Activated B cell treated with CpG ODN at 0.5 μM for 24 hours (primary cell): ENCODE results near the gene LENG9. TPM values are rescaled to one million over a fixed set of nuclear protein-coding genes. Genes with fewer than 3 reads are reported as not detected.
"Not testable (repeated sequence)": the region's sequence is repeated elsewhere in the genome, so short reads cannot be mapped to it uniquely, and the experiment has no call there.

Source experiments
- ATAC-seq: fragments of 200-7000 bp; cut with Tn5 transposase; one replicate; pipeline ENCODE4 v1.10.0; 2021; ENCODE audit warnings: low read depth, mild to moderate bottlenecking, moderate library complexity
- CTCF ChIA-PET: fragments of 350-600 bp; sonication (Branson Sonifier 250); formaldehyde crosslinking; loops from one replicate; lab custom pipeline; 2021; ENCODE audit warnings: antibody characterized with exemption; lab: Charles Lee
- POLR2A ChIA-PET: fragments of 350-600 bp; sonication (Branson Sonifier 250); formaldehyde crosslinking; loops from one replicate; lab custom pipeline; 2021; ENCODE audit warnings: antibody characterized with exemption; lab: Charles Lee
- DNase-seq: peaks from one replicate; pipeline ENCODE4 v3.0.0; 2022
- H3K27ac Mint-ChIP-seq: one replicate; pipeline ENCODE4 v1.8.0; 2020; ENCODE audit warnings: mixed read lengths
- H3K27me3 Mint-ChIP-seq: one replicate; pipeline ENCODE4 v1.8.0; 2021; ENCODE audit warnings: mixed read lengths
- H3K36me3 Mint-ChIP-seq: one replicate; pipeline ENCODE4 v1.8.0; 2021; ENCODE audit warnings: low read depth, mixed read lengths
- H3K4me1 Mint-ChIP-seq: one replicate; pipeline ENCODE4 v1.8.0; 2021; ENCODE audit warnings: mixed read lengths
- H3K4me3 Mint-ChIP-seq: one replicate; pipeline ENCODE4 v1.8.0; 2020; ENCODE audit warnings: mild to moderate bottlenecking, mixed read lengths
- H3K9me3 Mint-ChIP-seq: one replicate; pipeline ENCODE4 v1.8.0; 2020; ENCODE audit warnings: mixed read lengths
- intact Hi-C: fragments of 100-400 bp; cut with micrococcal nuclease; formaldehyde crosslinking; loops from one replicate; pipeline ENCODE4 v1.15.1; 2024
- total RNA-seq: library from RNA; stranded (reverse); gene quantifications from 2 replicates; pipeline ENCODE4 v1.2.3, GENCODE V29; 2022
- TF ChIP-seq, protein P1 (sequence below): fragments of 200-600 bp; IDR thresholded peaks from one replicate; pipeline ENCODE4 v1.8.0; 2022; ENCODE audit warnings: antibody characterized with exemption, mild to moderate bottlenecking

LENG9 gene
- total RNA-seq, 1 donor from 2014 or later, result 8.5 TPM

- ChIA-PET CTCF (no interaction called here), POLR2A (no interaction called here)
- Mint-ChIP-seq H3K9me3 (peaks cover 2% of the 10 kb centered on the region), H3K36me3 (no peaks in the 10 kb centered on the region), H3K27me3 (peaks cover 21% of the 10 kb centered on the region), H3K4me1 (peaks cover 16% of the 10 kb centered on the region), H3K4me3 (no peak within 1 kb of the TSS), H3K27ac (no peak within 1 kb of the TSS)
- ATAC-seq (no peak), DNase-seq (no peak)
- TF ChIP-seq, protein P1, sequence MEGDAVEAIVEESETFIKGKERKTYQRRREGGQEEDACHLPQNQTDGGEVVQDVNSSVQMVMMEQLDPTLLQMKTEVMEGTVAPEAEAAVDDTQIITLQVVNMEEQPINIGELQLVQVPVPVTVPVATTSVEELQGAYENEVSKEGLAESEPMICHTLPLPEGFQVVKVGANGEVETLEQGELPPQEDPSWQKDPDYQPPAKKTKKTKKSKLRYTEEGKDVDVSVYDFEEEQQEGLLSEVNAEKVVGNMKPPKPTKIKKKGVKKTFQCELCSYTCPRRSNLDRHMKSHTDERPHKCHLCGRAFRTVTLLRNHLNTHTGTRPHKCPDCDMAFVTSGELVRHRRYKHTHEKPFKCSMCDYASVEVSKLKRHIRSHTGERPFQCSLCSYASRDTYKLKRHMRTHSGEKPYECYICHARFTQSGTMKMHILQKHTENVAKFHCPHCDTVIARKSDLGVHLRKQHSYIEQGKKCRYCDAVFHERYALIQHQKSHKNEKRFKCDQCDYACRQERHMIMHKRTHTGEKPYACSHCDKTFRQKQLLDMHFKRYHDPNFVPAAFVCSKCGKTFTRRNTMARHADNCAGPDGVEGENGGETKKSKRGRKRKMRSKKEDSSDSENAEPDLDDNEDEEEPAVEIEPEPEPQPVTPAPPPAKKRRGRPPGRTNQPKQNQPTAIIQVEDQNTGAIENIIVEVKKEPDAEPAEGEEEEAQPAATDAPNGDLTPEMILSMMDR, result no peak
- intact Hi-C loops, result no loop called here
Observed at GRCh38 chr19:54502518-54503048, 39.0 kb upstream of the LENG9 start, which contains the start of gene LAIR2. Gene LAIR2 (plus strand): TSS chr19:54502831. CDS start chr19:54502919, 88 bp downstream.

DNA sequence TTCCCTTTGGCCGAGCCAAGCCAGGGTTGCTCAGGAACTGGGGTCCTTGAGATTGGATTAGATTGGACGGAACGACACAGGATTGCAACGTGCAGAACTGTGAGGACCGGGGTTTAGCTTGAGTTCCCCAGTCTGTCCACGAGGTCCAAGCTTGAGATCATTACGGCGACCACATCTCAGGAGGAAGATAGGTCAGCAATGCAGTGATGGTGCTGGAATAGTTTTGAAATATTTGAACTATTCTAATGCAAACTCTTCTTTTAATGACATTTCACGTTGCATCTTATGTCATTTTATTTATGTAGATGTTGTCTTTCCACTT is 34.8 kb upstream of the LENG9 start:
- ATAC-seq, result peak; percentile 40
- H3K36me3 Mint-ChIP-seq, intact Hi-C loops, CTCF ChIA-PET, H3K9me3 Mint-ChIP-seq, POLR2A ChIA-PET, H3K4me3 Mint-ChIP-seq, H3K27ac Mint-ChIP-seq, H3K4me1 Mint-ChIP-seq, DNase-seq: not testable (repeated sequence)
- peaks cover 35% of the 10 kb centered on the region for H3K27me3 Mint-ChIP-seq

GRCh38 chr19:54497747-54498450 is 34.3 kb upstream of the LENG9 start:
- H3K27me3 Mint-ChIP-seq, result peaks cover 39% of the 10 kb centered on the region
- POLR2A ChIA-PET, DNase-seq, H3K4me1 Mint-ChIP-seq, CTCF ChIA-PET, intact Hi-C loops, H3K27ac Mint-ChIP-seq, H3K9me3 Mint-ChIP-seq, H3K4me3 Mint-ChIP-seq, H3K36me3 Mint-ChIP-seq: not testable (repeated sequence)
- ATAC-seq, result peak; percentile 50

DNA sequence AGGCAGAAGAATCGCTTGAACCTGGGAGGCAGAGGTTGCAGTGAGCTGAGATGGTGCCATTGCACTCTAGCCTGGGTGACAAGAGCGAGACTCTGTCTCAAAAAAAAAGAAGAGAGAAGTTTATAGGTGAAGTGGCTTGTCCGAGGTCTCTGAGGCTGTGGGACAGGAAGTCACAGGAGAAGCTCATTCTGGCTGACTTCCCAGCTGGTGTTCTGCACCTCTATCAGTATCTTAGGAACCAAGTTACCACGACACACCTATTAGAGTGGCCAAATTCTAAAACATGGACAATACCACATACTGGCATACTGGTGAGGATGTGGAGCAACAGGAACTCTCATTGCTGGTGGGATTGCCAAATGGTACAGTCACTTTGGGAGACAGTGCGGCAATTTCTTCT is 31.7 kb upstream of the LENG9 start:
- not testable (repeated sequence) for H3K27ac Mint-ChIP-seq

DNA sequence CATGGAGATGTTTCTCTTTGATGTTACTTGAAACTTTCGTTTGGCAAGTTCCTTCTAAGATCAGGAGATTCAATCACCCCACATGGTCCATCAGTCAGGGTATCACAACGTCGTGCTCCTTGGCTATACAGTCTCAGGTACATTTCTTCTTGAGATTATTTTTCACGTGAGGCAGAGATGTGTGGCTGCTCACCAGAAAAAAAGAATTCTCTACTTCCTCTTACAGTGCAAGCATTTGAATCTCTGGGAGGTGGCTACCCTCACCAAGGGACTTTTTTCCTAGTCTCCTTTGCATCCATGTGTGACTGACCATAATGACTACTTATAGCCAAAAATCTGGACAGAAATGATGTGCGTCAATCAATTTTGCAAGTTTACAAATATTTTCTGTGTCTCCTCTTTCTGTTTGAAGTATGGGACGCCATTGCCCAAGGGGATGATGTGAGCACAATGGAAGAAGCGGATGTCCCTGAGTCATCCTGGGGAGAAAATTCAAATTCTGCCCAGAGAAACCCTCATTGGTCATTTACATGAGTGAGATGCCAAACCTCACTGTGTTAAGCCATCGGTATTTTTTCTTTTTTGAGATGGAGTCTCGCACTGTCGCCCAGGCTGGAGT is 30.5 kb upstream of the LENG9 start:
- intact Hi-C loops, result no loop called here
- POLR2A ChIA-PET, result no interaction called here
- DNase-seq (no peak), ATAC-seq (no peak)
- Mint-ChIP-seq H3K36me3 (no peaks in the 10 kb centered on the region), H3K27ac (no peak overlapping the region), H3K27me3 (peaks cover 40% of the 10 kb centered on the region), H3K4me3 (no peak overlapping the region), H3K4me1 (peaks cover 12% of the 10 kb centered on the region), H3K9me3 (no peaks in the 10 kb centered on the region)
- TF ChIP-seq, protein P1, result no peak
- CTCF ChIA-PET, result no interaction called here

More for the DNA sequence above, 31.7 kb upstream of the LENG9 start:
- CTCF ChIA-PET, intact Hi-C loops, H3K4me3 Mint-ChIP-seq, H3K9me3 Mint-ChIP-seq, H3K36me3 Mint-ChIP-seq, DNase-seq, POLR2A ChIA-PET, ATAC-seq: not testable (repeated sequence)
- H3K27me3 Mint-ChIP-seq, result peaks cover 45% of the 10 kb centered on the region
- H3K4me1 Mint-ChIP-seq, result peaks cover 12% of the 10 kb centered on the region

GRCh38 chr19:54493056-54493455 is 29.5 kb upstream of the LENG9 start:
- H3K27ac Mint-ChIP-seq, result not testable (repeated sequence)

DNA sequence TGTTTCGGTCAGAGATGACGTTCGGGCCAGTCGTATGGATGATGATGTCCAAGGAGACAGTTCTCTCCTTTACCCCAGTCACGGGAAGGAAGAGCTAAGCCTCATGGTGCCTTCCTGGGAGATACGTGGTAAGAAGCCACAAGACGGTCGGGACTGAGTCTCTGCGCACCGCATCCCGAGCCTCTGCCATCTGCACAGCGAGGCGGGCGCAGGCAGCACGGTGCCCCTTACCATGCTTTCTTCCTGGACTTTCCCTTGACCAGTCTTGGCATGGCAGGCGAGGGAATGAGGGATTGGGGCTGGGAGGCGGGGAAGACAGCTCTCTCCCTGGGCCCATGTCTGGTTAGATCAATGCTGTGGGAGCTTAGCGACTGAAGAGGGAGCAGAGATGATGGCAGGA is 29.0 kb upstream of the LENG9 start:
- CTCF ChIA-PET, result no interaction called here
- ATAC-seq (no peak), DNase-seq (no peak)
- H3K4me3 Mint-ChIP-seq, result no peak overlapping the region
- TF ChIP-seq, protein P1, result no peak
- no peak overlapping the region for H3K27ac Mint-ChIP-seq
- no peaks in the 10 kb centered on the region for H3K9me3 Mint-ChIP-seq
- peaks cover 8% of the 10 kb centered on the region for H3K4me1 Mint-ChIP-seq
- POLR2A ChIA-PET, result no interaction called here
- no peaks in the 10 kb centered on the region for H3K36me3 Mint-ChIP-seq
- intact Hi-C loops, result no loop called here
- peaks cover 37% of the 10 kb centered on the region for H3K27me3 Mint-ChIP-seq

More at GRCh38 chr19:54493056-54493455, 29.5 kb upstream of the LENG9 start:
- H3K4me3 Mint-ChIP-seq, intact Hi-C loops, DNase-seq, H3K9me3 Mint-ChIP-seq, H3K36me3 Mint-ChIP-seq, CTCF ChIA-PET, ATAC-seq, POLR2A ChIA-PET: not testable (repeated sequence)
- peaks cover 11% of the 10 kb centered on the region for H3K4me1 Mint-ChIP-seq
- peaks cover 37% of the 10 kb centered on the region for H3K27me3 Mint-ChIP-seq
